Prostate gland (tissue), 2 donors: ENCODE measurements around the gene TFAP2E.

Experiments used
- POLR2A ChIP-seq: fragments of 450-650 bp; IDR thresholded peaks from one replicate; pipeline ENCODE4 v1.6.1; 2016; ENCODE audit warnings: antibody characterized with exemption, mild to moderate bottlenecking
- POLR2AphosphoS5 ChIP-seq: sonication (generic); formaldehyde crosslinking; IDR thresholded peaks from one replicate; pipeline ENCODE4 v1.6.1; 2017; ENCODE audit warnings: antibody characterized with exemption
- TF ChIP-seq, protein P1 (sequence below), 4 experiments: fragments of 200-600 bp in 2 of 4; fragments of 450-650 bp in 2 of 4; sonication (generic) in 2 of 4; IDR thresholded peaks; 1 replicate in 3 of 4; 2 replicates in 1 of 4; pipeline ENCODE4 v1.5.1; 2016 to 2019; ENCODE audit warnings: antibody characterized with exemption in 4 of 4, mild to moderate bottlenecking in 2 of 4, moderate library complexity in 2 of 4

DNA sequence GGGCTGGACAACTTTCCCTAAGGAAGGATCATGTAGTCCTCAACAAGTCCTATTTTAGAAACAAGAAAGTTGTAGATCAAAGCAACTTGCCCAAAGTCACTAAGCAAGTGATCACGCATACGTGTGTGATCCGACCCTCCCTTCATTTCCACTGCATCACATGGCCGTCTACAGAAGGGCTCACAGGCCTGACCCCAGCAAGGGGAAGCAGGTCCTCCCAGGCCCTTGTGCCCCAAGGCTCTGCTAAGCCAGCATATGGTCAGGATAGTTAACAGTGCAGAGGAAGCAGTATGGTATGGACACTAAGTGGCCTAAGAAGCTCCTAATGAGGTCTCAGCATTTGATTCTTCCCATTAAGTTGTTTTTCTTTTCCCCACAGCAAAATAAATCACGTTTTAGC, 24.8 kb downstream of the TFAP2E start:
- TF ChIP-seq, protein P1, sequence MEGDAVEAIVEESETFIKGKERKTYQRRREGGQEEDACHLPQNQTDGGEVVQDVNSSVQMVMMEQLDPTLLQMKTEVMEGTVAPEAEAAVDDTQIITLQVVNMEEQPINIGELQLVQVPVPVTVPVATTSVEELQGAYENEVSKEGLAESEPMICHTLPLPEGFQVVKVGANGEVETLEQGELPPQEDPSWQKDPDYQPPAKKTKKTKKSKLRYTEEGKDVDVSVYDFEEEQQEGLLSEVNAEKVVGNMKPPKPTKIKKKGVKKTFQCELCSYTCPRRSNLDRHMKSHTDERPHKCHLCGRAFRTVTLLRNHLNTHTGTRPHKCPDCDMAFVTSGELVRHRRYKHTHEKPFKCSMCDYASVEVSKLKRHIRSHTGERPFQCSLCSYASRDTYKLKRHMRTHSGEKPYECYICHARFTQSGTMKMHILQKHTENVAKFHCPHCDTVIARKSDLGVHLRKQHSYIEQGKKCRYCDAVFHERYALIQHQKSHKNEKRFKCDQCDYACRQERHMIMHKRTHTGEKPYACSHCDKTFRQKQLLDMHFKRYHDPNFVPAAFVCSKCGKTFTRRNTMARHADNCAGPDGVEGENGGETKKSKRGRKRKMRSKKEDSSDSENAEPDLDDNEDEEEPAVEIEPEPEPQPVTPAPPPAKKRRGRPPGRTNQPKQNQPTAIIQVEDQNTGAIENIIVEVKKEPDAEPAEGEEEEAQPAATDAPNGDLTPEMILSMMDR (IDR thresholded peaks at IDR 0.05), result no peak
- TF ChIP-seq POLR2AphosphoS5, result no peak
- TF ChIP-seq POLR2A, result no peak
